HepG2 (cell line): ENCODE results near the gene RMI2. TPM values are rescaled to one million over a fixed set of nuclear protein-coding genes. Genes with fewer than 3 reads are reported as not detected.

Source experiments
- CTCF ChIP-seq: sonication (generic); formaldehyde crosslinking; IDR thresholded peaks from 2 replicates; pipeline ENCODE4 v1.5.0; 2020; ENCODE audit warnings: mild to moderate bottlenecking, missing genetic modification reagents, moderate library complexity
- EP300 ChIP-seq, 3 experiments: sonication (generic) in 1 of 3; formaldehyde crosslinking in 1 of 3; IDR thresholded peaks; 2 replicates each; pipeline versions ENCODE4 v1.5.1 to v1.6.1; 2011 to 2020; ENCODE audit warnings: low read depth in 2 of 3, low read length in 2 of 3, borderline replicate concordance in 1 of 3, improper control_type of control experiment in 1 of 3, mild to moderate bottlenecking in 1 of 3, missing genetic modification reagents in 1 of 3, moderate library complexity in 1 of 3
- ETS1 ChIP-seq: sonication (generic); formaldehyde crosslinking; IDR thresholded peaks from 2 replicates; pipeline ENCODE4 v1.4.0; 2020; ENCODE audit warnings: missing genetic modification reagents
- FOXM1 ChIP-seq: sonication (generic); formaldehyde crosslinking; IDR thresholded peaks from 2 replicates; pipeline ENCODE4 v1.5.0; 2020; ENCODE audit warnings: missing genetic modification reagents
- HDAC2 ChIP-seq: sonication (generic); formaldehyde crosslinking; IDR thresholded peaks from 2 replicates; pipeline ENCODE4 v1.4.0; 2020; ENCODE audit warnings: missing genetic modification reagents
- KMT2B ChIP-seq: IDR thresholded peaks from 2 replicates; pipeline ENCODE4 v1.6.1; 2016; ENCODE audit warnings: missing genetic modification reagents, missing compliant biosample characterization
- MTF2 ChIP-seq: sonication (generic); formaldehyde crosslinking; IDR thresholded peaks from 2 replicates; pipeline ENCODE4 v1.5.0; 2020; ENCODE audit warnings: missing genetic modification reagents, borderline replicate concordance
- NKX3-1 ChIP-seq: sonication (generic); formaldehyde crosslinking; IDR thresholded peaks from 2 replicates; pipeline ENCODE4 v1.5.0; 2020; ENCODE audit warnings: missing genetic modification reagents
- POLR2G ChIP-seq: fragments of 200-400 bp; formaldehyde crosslinking; IDR thresholded peaks from 2 replicates; pipeline ENCODE4 v1.6.1; 2018; ENCODE audit warnings: mild to moderate bottlenecking, low read depth, low read length, moderate library complexity
- RORA ChIP-seq: sonication (generic); formaldehyde crosslinking; IDR thresholded peaks from 2 replicates; pipeline ENCODE4 v1.5.0; 2020; ENCODE audit warnings: mild to moderate bottlenecking, missing genetic modification reagents, moderate library complexity
- ZNF292 ChIP-seq: sonication (generic); formaldehyde crosslinking; IDR thresholded peaks from 2 replicates; pipeline ENCODE4 v1.8.1; 2022; ENCODE audit warnings: mild to moderate bottlenecking, low read depth, missing genetic modification reagents, borderline replicate concordance
- ZNF414 ChIP-seq: sonication (generic); formaldehyde crosslinking; IDR thresholded peaks from 2 replicates; pipeline ENCODE4 v1.5.0; 2020; ENCODE audit warnings: missing genetic modification reagents
- polyA plus RNA-seq, 8 experiments: library from polyadenylated mRNA; depleted of rRNA in 3 of 8; stranded (reverse) in 7 of 8; unstranded in 1 of 8; fragments of >200 nt; fragmentation: Illumina TruSeq in 4 of 8; extraction: Trizol in 4 of 8; gene quantifications; 2 replicates each; pipeline versions ENCODE4 v1.2.1 to v1.2.3, GENCODE V29; 2011 to 2016; ENCODE audit warnings: low read depth in 4 of 8, missing spikeins in 1 of 8, mixed read lengths in 1 of 8; ENCODE audit not compliant: insufficient read depth in 1 of 8
- total RNA-seq, 5 experiments: library from RNA; depleted of rRNA; stranded (reverse); fragments of >200 nt; fragmentation: Illumina TruSeq; extraction: Trizol; gene quantifications; 2 replicates each; pipeline ENCODE4 v1.2.3, GENCODE V29; 2016; ENCODE audit warnings: low read depth in 1 of 5
- TF ChIP-seq, protein P1 (sequence below): sonication (generic); formaldehyde crosslinking; IDR thresholded peaks from 2 replicates; pipeline ENCODE4 v1.8.0; 2022; ENCODE audit warnings: mild to moderate bottlenecking, missing genetic modification reagents, moderate library complexity
- TF ChIP-seq, protein P2 (sequence below): sonication (generic); formaldehyde crosslinking; IDR thresholded peaks from 2 replicates; pipeline ENCODE4 v1.5.1; 2020; ENCODE audit warnings: mild to moderate bottlenecking, moderate library complexity, missing genetic modification reagents
- TF ChIP-seq, protein P3 (sequence below): sonication (generic); formaldehyde crosslinking; IDR thresholded peaks from 2 replicates; pipeline ENCODE4 v1.4.0; 2020; ENCODE audit warnings: mild to moderate bottlenecking, missing genetic modification reagents, borderline replicate concordance

The RMI2 gene
- total and polyA plus RNA-seq, 2 of the 13 experiments (the other 11 are each of a cell fraction or from before 2014, with no cell fraction given) = 24.5 to 55.7 TPM

DNA sequence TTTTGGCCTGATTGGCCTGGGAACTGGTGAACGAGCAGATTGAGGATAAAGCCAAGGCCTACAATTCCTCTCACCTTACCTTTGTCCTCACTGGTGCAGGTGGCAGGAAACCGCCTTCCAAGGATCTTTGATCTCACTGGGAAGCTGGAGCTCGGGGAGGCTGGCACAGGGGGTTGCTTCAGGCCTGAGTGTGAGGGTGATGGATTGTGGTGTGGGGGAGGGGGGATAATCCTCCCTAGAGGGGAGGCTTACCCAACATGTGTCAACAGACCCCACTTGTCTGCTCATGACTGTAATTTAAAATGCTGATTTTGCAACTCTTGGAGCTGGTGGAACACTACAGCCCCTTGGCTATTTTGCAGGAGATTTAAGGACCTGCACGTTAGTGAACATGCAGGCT lies 4.5 kb upstream of the RMI2 start (continued):
- TF ChIP-seq, protein P1, sequence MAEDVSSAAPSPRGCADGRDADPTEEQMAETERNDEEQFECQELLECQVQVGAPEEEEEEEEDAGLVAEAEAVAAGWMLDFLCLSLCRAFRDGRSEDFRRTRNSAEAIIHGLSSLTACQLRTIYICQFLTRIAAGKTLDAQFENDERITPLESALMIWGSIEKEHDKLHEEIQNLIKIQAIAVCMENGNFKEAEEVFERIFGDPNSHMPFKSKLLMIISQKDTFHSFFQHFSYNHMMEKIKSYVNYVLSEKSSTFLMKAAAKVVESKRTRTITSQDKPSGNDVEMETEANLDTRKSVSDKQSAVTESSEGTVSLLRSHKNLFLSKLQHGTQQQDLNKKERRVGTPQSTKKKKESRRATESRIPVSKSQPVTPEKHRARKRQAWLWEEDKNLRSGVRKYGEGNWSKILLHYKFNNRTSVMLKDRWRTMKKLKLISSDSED (CRISPR knock-in tag) = no peak
- no peak for TF ChIP-seq ZNF414 (CRISPR knock-in tag)
- TF ChIP-seq, protein P2, sequence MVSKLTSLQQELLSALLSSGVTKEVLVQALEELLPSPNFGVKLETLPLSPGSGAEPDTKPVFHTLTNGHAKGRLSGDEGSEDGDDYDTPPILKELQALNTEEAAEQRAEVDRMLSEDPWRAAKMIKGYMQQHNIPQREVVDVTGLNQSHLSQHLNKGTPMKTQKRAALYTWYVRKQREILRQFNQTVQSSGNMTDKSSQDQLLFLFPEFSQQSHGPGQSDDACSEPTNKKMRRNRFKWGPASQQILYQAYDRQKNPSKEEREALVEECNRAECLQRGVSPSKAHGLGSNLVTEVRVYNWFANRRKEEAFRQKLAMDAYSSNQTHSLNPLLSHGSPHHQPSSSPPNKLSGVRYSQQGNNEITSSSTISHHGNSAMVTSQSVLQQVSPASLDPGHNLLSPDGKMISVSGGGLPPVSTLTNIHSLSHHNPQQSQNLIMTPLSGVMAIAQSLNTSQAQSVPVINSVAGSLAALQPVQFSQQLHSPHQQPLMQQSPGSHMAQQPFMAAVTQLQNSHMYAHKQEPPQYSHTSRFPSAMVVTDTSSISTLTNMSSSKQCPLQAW (CRISPR knock-in tag) = 0 out of 2 replicates have a peak, but pooled peaks have one; percentile 1
- TF ChIP-seq, protein P3, sequence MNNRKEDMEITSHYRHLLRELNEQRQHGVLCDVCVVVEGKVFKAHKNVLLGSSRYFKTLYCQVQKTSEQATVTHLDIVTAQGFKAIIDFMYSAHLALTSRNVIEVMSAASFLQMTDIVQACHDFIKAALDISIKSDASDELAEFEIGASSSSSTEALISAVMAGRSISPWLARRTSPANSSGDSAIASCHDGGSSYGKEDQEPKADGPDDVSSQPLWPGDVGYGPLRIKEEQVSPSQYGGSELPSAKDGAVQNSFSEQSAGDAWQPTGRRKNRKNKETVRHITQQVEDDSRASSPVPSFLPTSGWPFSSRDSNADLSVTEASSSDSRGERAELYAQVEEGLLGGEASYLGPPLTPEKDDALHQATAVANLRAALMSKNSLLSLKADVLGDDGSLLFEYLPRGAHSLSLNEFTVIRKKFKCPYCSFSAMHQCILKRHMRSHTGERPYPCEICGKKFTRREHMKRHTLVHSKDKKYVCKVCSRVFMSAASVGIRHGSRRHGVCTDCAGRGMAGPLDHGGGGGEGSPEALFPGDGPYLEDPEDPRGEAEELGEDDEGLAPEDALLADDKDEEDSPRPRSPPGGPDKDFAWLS = no peak
- no peak for TF ChIP-seq RORA (CRISPR knock-in tag)
- TF ChIP-seq NKX3-1 = no peak
- no peak for TF ChIP-seq POLR2G
- no peak for TF ChIP-seq MTF2 (CRISPR knock-in tag)
- 0 out of 2 replicates have a peak, but pooled peaks have one; percentile 11 for TF ChIP-seq HDAC2 (CRISPR knock-in tag)
- TF ChIP-seq ETS1 (CRISPR knock-in tag) = no peak
- TF ChIP-seq KMT2B (CRISPR knock-in tag) = no peak
- peak in 1 of 2 experiments; percentile 56; a peak in 1 of 4 replicates for TF ChIP-seq EP300 (IDR thresholded peaks at IDR 0.05; ENCODE audit: low read depth in 2 of 2, low read length in 2 of 2)
- TF ChIP-seq EP300 (CRISPR knock-in tag; IDR thresholded peaks at IDR 0.05; ENCODE audit: borderline replicate concordance) = no peak
- no peak for TF ChIP-seq FOXM1 (CRISPR knock-in tag)
- no peak for TF ChIP-seq CTCF
- 0 out of 2 replicates have a peak, but pooled peaks have one; percentile 17 for TF ChIP-seq ZNF292 (CRISPR knock-in tag)
